ENCODE results near the gene CD82. TPM values are rescaled to one million over a fixed set of nuclear protein-coding genes. Genes with fewer than 3 reads are reported as not detected.

Gene CD82
- total and polyA plus RNA-seq, 2 experiments from 2014 or later = 4.8 to 6.0 TPM

GRCh38 chr11:44600839-44601383 is 35.4 kb downstream of the CD82 start:
- TF ChIP-seq EZH2 (IDR thresholded peaks at IDR 0.05; ENCODE audit: insufficient read depth, poor library complexity, severe bottlenecking) (no peak), EZH2phosphoT487 (IDR thresholded peaks at IDR 0.05; ENCODE audit: insufficient read depth, low read depth) (no peak)
- Histone ChIP-seq H3K79me2 (ENCODE audit: insufficient read depth) (no peaks in the 10 kb centered on the region), H2AFZ (no peak overlapping the region), H4K20me1 (ENCODE audit: insufficient read depth) (no peaks in the 10 kb centered on the region), H3K9ac (no peak overlapping the region), H3K27ac (no peak overlapping the region), H3K4me1 (ENCODE audit: insufficient read depth) (no peaks in the 10 kb centered on the region), H3K4me3 (no peak overlapping the region), H3K27me3 (replicated peaks; ENCODE audit: insufficient read depth) (no peaks in the 10 kb centered on the region), H3K36me3 (ENCODE audit: low read depth) (no peaks in the 10 kb centered on the region), H3K9me2 (ENCODE audit: insufficient read depth) (no peaks in the 10 kb centered on the region), H3K4me2 (ENCODE audit: unreplicated experiment) (no peak overlapping the region), H3K9me3 (ENCODE audit: low read depth) (no peaks in the 10 kb centered on the region), H3F3A (ENCODE audit: insufficient read depth) (no peaks in the 10 kb centered on the region)
- DNase-seq = no peak
- in situ Hi-C loops (cut with MboI) = no loop called here
- WGBS, 2 experiments (ENCODE audit: low coverage in 1 of 2, low lambda C conversion rate in 2 of 2, missing lambda C conversion rate in 2 of 2) = 86 to 99% methylated on average over 6 to 10 of the region's 10 CpGs

- no peaks in the 10 kb centered on the region for H3K79me2 ChIP-seq (ENCODE audit: insufficient read depth)
- no peak overlapping the region for H2AFZ ChIP-seq
- in situ Hi-C loops (cut with MboI) = no loop called here
- no peaks in the 10 kb centered on the region for H3K36me3 ChIP-seq (ENCODE audit: low read depth)
- no peak for DNase-seq
- no peak overlapping the region for H3K4me2 ChIP-seq (ENCODE audit: unreplicated experiment)
- H3K27me3 ChIP-seq (replicated peaks; ENCODE audit: insufficient read depth) = no peaks in the 10 kb centered on the region
- no peak overlapping the region for H3K27ac ChIP-seq
- no peak for TF ChIP-seq EZH2phosphoT487 (IDR thresholded peaks at IDR 0.05; ENCODE audit: insufficient read depth, low read depth)
- TF ChIP-seq EZH2 (IDR thresholded peaks at IDR 0.05; ENCODE audit: insufficient read depth, poor library complexity, severe bottlenecking) = no peak
- H3K9ac ChIP-seq = no peak overlapping the region
- H3K9me3 ChIP-seq (ENCODE audit: low read depth) = no peaks in the 10 kb centered on the region
- no peak overlapping the region for H3K4me3 ChIP-seq
- peaks cover 6% of the 10 kb centered on the region; the same call in 1 of the 2 replicates for H3F3A ChIP-seq (ENCODE audit: insufficient read depth)
- H3K4me1 ChIP-seq (ENCODE audit: insufficient read depth) = no peaks in the 10 kb centered on the region
- no peaks in the 10 kb centered on the region for H3K9me2 ChIP-seq (ENCODE audit: insufficient read depth)
- H4K20me1 ChIP-seq (ENCODE audit: insufficient read depth) = no peaks in the 10 kb centered on the region
- 77% methylated on average over 14 of the region's 14 CpGs for WGBS, 2 experiments (ENCODE audit: low coverage in 1 of 2, low lambda C conversion rate in 2 of 2, missing lambda C conversion rate in 2 of 2)
Measured at GRCh38 chr11:44601471-44602370, 36.3 kb downstream of the CD82 start.

GRCh38 chr11:44602891-44603310 is 37.4 kb downstream of the CD82 start:
- no peak overlapping the region for H2AFZ ChIP-seq
- peaks cover 5% of the 10 kb centered on the region; the same call in 1 of the 2 replicates for H3K4me1 ChIP-seq (ENCODE audit: insufficient read depth)
- no peaks in the 10 kb centered on the region for H3K9me3 ChIP-seq (ENCODE audit: low read depth)
- no peak for DNase-seq
- H3K79me2 ChIP-seq (ENCODE audit: insufficient read depth) = no peaks in the 10 kb centered on the region
- no peaks in the 10 kb centered on the region for H4K20me1 ChIP-seq (ENCODE audit: insufficient read depth)
- 60 to 61% methylated on average over 6 of the region's 6 CpGs for WGBS, 2 experiments (ENCODE audit: low coverage in 1 of 2, low lambda C conversion rate in 2 of 2, missing lambda C conversion rate in 2 of 2)
- in situ Hi-C loops (cut with MboI) = no loop called here
- no peak overlapping the region for H3K9ac ChIP-seq
- no peaks in the 10 kb centered on the region for H3K27me3 ChIP-seq (replicated peaks; ENCODE audit: insufficient read depth)
- H3K4me2 ChIP-seq (ENCODE audit: unreplicated experiment) = no peak overlapping the region
- no peak for TF ChIP-seq EZH2 (IDR thresholded peaks at IDR 0.05; ENCODE audit: insufficient read depth, poor library complexity, severe bottlenecking)
- no peak for TF ChIP-seq EZH2phosphoT487 (IDR thresholded peaks at IDR 0.05; ENCODE audit: insufficient read depth, low read depth)
- H3K9me2 ChIP-seq (ENCODE audit: insufficient read depth) = no peaks in the 10 kb centered on the region
- peaks cover 17% of the 10 kb centered on the region; the same call in 1 of the 2 replicates for H3F3A ChIP-seq (ENCODE audit: insufficient read depth)
- H3K4me3 ChIP-seq = no peak overlapping the region
- H3K36me3 ChIP-seq (ENCODE audit: low read depth) = no peaks in the 10 kb centered on the region
- no peak overlapping the region for H3K27ac ChIP-seq

GRCh38 chr11:44604171-44604581 is 38.7 kb downstream of the CD82 start:
- Histone ChIP-seq H3K9me3 (ENCODE audit: low read depth) (no peaks in the 10 kb centered on the region), H3K4me3 (no peak overlapping the region), H3K27ac (no peak overlapping the region), H3F3A (ENCODE audit: insufficient read depth) (peaks cover 17% of the 10 kb centered on the region; the same call in 1 of the 2 replicates), H3K9ac (no peak overlapping the region), H2AFZ (no peak overlapping the region), H4K20me1 (ENCODE audit: insufficient read depth) (no peaks in the 10 kb centered on the region), H3K4me2 (ENCODE audit: unreplicated experiment) (no peak overlapping the region), H3K4me1 (ENCODE audit: insufficient read depth) (peaks cover 8% of the 10 kb centered on the region), H3K36me3 (ENCODE audit: low read depth) (no peaks in the 10 kb centered on the region), H3K27me3 (replicated peaks; ENCODE audit: insufficient read depth) (no peaks in the 10 kb centered on the region), H3K79me2 (ENCODE audit: insufficient read depth) (no peaks in the 10 kb centered on the region), H3K9me2 (ENCODE audit: insufficient read depth) (no peaks in the 10 kb centered on the region)
- TF ChIP-seq EZH2phosphoT487 (IDR thresholded peaks at IDR 0.05; ENCODE audit: insufficient read depth, low read depth) = no peak
- 51 to 56% methylated on average over 6 of the region's 6 CpGs for WGBS, 2 experiments (ENCODE audit: low coverage in 1 of 2, low lambda C conversion rate in 2 of 2, missing lambda C conversion rate in 2 of 2)
- in situ Hi-C loops (cut with MboI) = no loop called here
- peak; percentile 56 for DNase-seq

All from GM23248 (cell line).